Transverse colon (tissue), 4 donors: Measurements from ENCODE around the gene NAALADL2. TPM values are rescaled to one million over a fixed set of nuclear protein-coding genes. Genes with fewer than 3 reads are reported as not detected.
"Not testable (repeated sequence)": the region's sequence is repeated elsewhere in the genome, so short reads cannot be mapped to it uniquely, and the experiment has no call there.

Experiments
- DNase-seq: peaks from one replicate; pipeline ENCODE4 v3.0.0-alpha.2; 2019
- H3K27ac ChIP-seq, 4 donors: fragments of 200-600 bp; sonication (generic); 2 replicates each; pipeline ENCODE4 v1.5.1; 2016 to 2018; ENCODE audit warnings: inconsistent platforms in 4 of 4
- H3K27me3 ChIP-seq: fragments of 200-600 bp; sonication (generic); 2 replicates; pipeline ENCODE4 v1.5.1; 2017; ENCODE audit warnings: inconsistent platforms
- H3K36me3 ChIP-seq, 4 donors: fragments of 200-600 bp; sonication (generic); 2 replicates each; pipeline ENCODE4 v1.5.1; 2017 to 2019; ENCODE audit warnings: inconsistent platforms in 4 of 4
- H3K4me1 ChIP-seq, 4 donors: fragments of 200-600 bp; sonication (generic); 2 replicates each; pipeline ENCODE4 v1.5.1; 2017 to 2020; ENCODE audit warnings: inconsistent platforms in 4 of 4
- H3K4me3 ChIP-seq, 4 donors: fragments of 200-600 bp; sonication (generic); 1 replicate in 1 of 4; 2 replicates in 3 of 4; pipeline versions ENCODE4 v1.5.1 to v1.6.1; 2017 to 2019; ENCODE audit warnings: inconsistent platforms in 4 of 4
- H3K9me3 ChIP-seq, 2 donors: fragments of 200-600 bp; sonication (generic); 2 replicates each; pipeline ENCODE4 v1.5.1; 2017 to 2019; ENCODE audit warnings: inconsistent platforms in 2 of 2
- CTCF ChIP-seq, 5 experiments: fragments of 200-600 bp in 3 of 5; fragments of 450-650 bp in 2 of 5; sonication (generic) in 3 of 5; IDR thresholded peaks; 1 replicate in 2 of 5; 2 replicates in 3 of 5; pipeline ENCODE4 v1.5.1; 2016 to 2017; ENCODE audit warnings: antibody characterized with exemption in 5 of 5, inconsistent platforms in 3 of 5, mild to moderate bottlenecking in 2 of 5, moderate library complexity in 1 of 5
- EP300 ChIP-seq: sonication (generic); formaldehyde crosslinking; IDR thresholded peaks from one replicate; pipeline ENCODE4 v1.6.1; 2017; ENCODE audit warnings: antibody characterized with exemption, low read depth
- POLR2A ChIP-seq: fragments of 450-650 bp; IDR thresholded peaks from one replicate; pipeline ENCODE4 v1.6.1; 2016; ENCODE audit warnings: antibody characterized with exemption, mild to moderate bottlenecking, moderate library complexity
- POLR2AphosphoS5 ChIP-seq, 3 donors: sonication (generic); formaldehyde crosslinking; IDR thresholded peaks; one replicate each; pipeline ENCODE4 v1.6.1; 2016; ENCODE audit warnings: antibody characterized with exemption in 3 of 3
- WGBS, 2 donors: methylation state at CpG; one replicate each; pipeline ENCODE4 v1.1.5; 2018; ENCODE audit warnings: low coverage in 1 of 2; 5-methylcytosine and 5-hydroxymethylcytosine counted together
- in situ Hi-C, 4 donors: fragments of 200-750 bp; cut with MboI; loops; one replicate each; pipeline versions ENCODE4 v1.15.0 to v1.15.1; 2017; ENCODE audit warnings: low sequenced_read_pairs in 3 of 4, low pct_ligation_motif_present in 1 of 4, low pct_unique_long_range_greater_than_20kb in 1 of 4
- intact Hi-C: fragments of 100-400 bp; cut with DNase I; formaldehyde crosslinking; loops from one replicate; pipeline ENCODE4 v1.15.1; 2023; ENCODE audit warnings: low total_unique reads
- total RNA-seq, 4 donors: library from RNA; depleted of rRNA; stranded (reverse); fragments of >200 nt; gene quantifications; one replicate each; pipeline ENCODE4 v1.1.0, GENCODE V29; 2016

NAALADL2 gene
- total RNA-seq, 4 donors from 2014 or later: 10.1 to 22.7 (median 15.1) TPM

- 80 to 82% methylated on average over 5 of the region's 5 CpGs for WGBS, 2 donors
- intact Hi-C loops: no loop called here
Observed at GRCh38 chr3:175270198-175270837, 411.2 kb downstream of the NAALADL2 start.

GRCh38 chr3:175270866-175271265, 411.7 kb downstream of the NAALADL2 start:
- no peak overlapping the region for H3K4me3 ChIP-seq
- H3K9me3 ChIP-seq: no peaks in the 10 kb centered on the region
- in situ Hi-C loops: no loop called here
- no peak for TF ChIP-seq CTCF (IDR thresholded peaks at IDR 0.05)
- TF ChIP-seq POLR2A: no peak
- no peak for TF ChIP-seq POLR2AphosphoS5 (IDR thresholded peaks at IDR 0.05)
- TF ChIP-seq EP300: no peak
- H3K36me3 ChIP-seq: no peaks in the 10 kb centered on the region
- H3K4me1 ChIP-seq: no peaks in the 10 kb centered on the region
- H3K27me3 ChIP-seq: no peaks in the 10 kb centered on the region
- intact Hi-C loops: no loop called here
- H3K27ac ChIP-seq: no peak overlapping the region
- DNase-seq: no peak

More at GRCh38 chr3:175270198-175270837, 411.2 kb downstream of the NAALADL2 start:
- no peaks in the 10 kb centered on the region for H3K36me3 ChIP-seq
- TF ChIP-seq CTCF (IDR thresholded peaks at IDR 0.05) (no peak), POLR2AphosphoS5 (IDR thresholded peaks at IDR 0.05) (no peak), EP300 (no peak)
- in situ Hi-C loops: no loop called here
- H3K4me1 ChIP-seq: no peaks in the 10 kb centered on the region
- H3K27me3 ChIP-seq: no peaks in the 10 kb centered on the region
- DNase-seq: no peak
- no peaks in the 10 kb centered on the region for H3K9me3 ChIP-seq
- no peak overlapping the region for H3K4me3 ChIP-seq
- no peak overlapping the region for H3K27ac ChIP-seq

- not testable (repeated sequence) for H3K36me3 ChIP-seq
- WGBS, 2 donors: 92 to 96% methylated on average over 6 to 11 of the region's 11 CpGs
Observed at GRCh38 chr3:175271465-175271864, 412.3 kb downstream of the NAALADL2 start.

GRCh38 chr3:175272392-175272791, 413.3 kb downstream of the NAALADL2 start:
- 89 to 100% methylated on average over 1 of the region's 1 CpG for WGBS, 2 donors
- intact Hi-C loops (no loop called here), in situ Hi-C loops (no loop called here)
- Histone ChIP-seq H3K27me3 (no peaks in the 10 kb centered on the region), H3K4me1 (no peaks in the 10 kb centered on the region), H3K4me3 (no peak overlapping the region), H3K36me3 (no peaks in the 10 kb centered on the region), H3K27ac (no peak overlapping the region), H3K9me3 (no peaks in the 10 kb centered on the region)
- no peak for TF ChIP-seq CTCF (IDR thresholded peaks at IDR 0.05)
- no peak for TF ChIP-seq POLR2A
- TF ChIP-seq POLR2AphosphoS5 (IDR thresholded peaks at IDR 0.05): no peak
- no peak for TF ChIP-seq EP300
- no peak for DNase-seq

More at GRCh38 chr3:175271465-175271864, 412.3 kb downstream of the NAALADL2 start:
- H3K9me3 ChIP-seq, H3K4me3 ChIP-seq, H3K4me1 ChIP-seq, DNase-seq, H3K27me3 ChIP-seq, in situ Hi-C loops, intact Hi-C loops, H3K27ac ChIP-seq: not testable (repeated sequence)

GRCh38 chr3:175273573-175273972, 414.4 kb downstream of the NAALADL2 start:
- H3K4me3 ChIP-seq: no peak overlapping the region
- no peaks in the 10 kb centered on the region for H3K9me3 ChIP-seq
- intact Hi-C loops (no loop called here), in situ Hi-C loops (no loop called here)
- H3K27me3 ChIP-seq: no peaks in the 10 kb centered on the region
- 84 to 90% methylated on average over 4 of the region's 4 CpGs for WGBS, 2 donors
- H3K4me1 ChIP-seq: no peaks in the 10 kb centered on the region
- no peaks in the 10 kb centered on the region for H3K36me3 ChIP-seq
- no peak for DNase-seq
- TF ChIP-seq POLR2AphosphoS5 (IDR thresholded peaks at IDR 0.05): no peak
- no peak for TF ChIP-seq CTCF (IDR thresholded peaks at IDR 0.05)
- no peak for TF ChIP-seq POLR2A
- TF ChIP-seq EP300: no peak
- no peak overlapping the region for H3K27ac ChIP-seq
